Hepatocyte (in vitro differentiated cells): Measurements from ENCODE around the gene ADAMTS9. TPM values are rescaled to one million over a fixed set of nuclear protein-coding genes. Genes with fewer than 3 reads are reported as not detected.

ENCODE experiments used
- DNase-seq: peaks from one replicate; pipeline ENCODE4 v3.0.0-alpha.2; 2016; ENCODE audit warnings: low spot score
- H2AFZ ChIP-seq: fragments of 200-600 bp; sonication (generic); 2 replicates; pipeline ENCODE4 v1.6.0; 2016; ENCODE audit warnings: antibody characterized with exemption, mild to moderate bottlenecking
- H3K27ac ChIP-seq: fragments of 200-600 bp; sonication (generic); 2 replicates; pipeline ENCODE4 v1.5.1; 2016; ENCODE audit warnings: mild to moderate bottlenecking
- H3K27me3 ChIP-seq: fragments of 200-600 bp; sonication (generic); 2 replicates; pipeline ENCODE4 v1.6.1; 2016
- H3K36me3 ChIP-seq: fragments of 200-600 bp; sonication (generic); replicated peaks from 2 replicates; pipeline ENCODE4 v1.5.1; 2016; ENCODE audit warnings: low read depth; ENCODE audit not compliant: insufficient read depth
- H3K4me1 ChIP-seq: fragments of 200-600 bp; sonication (generic); 2 replicates; pipeline ENCODE4 v1.5.1; 2016; ENCODE audit warnings: mild to moderate bottlenecking, moderate library complexity; ENCODE audit not compliant: insufficient read depth
- H3K4me2 ChIP-seq: fragments of 200-600 bp; sonication (generic); 2 replicates; pipeline ENCODE4 v1.6.0; 2016
- H3K4me3 ChIP-seq: fragments of 200-600 bp; sonication (generic); 2 replicates; pipeline ENCODE4 v1.5.1; 2016; ENCODE audit warnings: mild to moderate bottlenecking
- H3K79me2 ChIP-seq: fragments of 200-600 bp; sonication (generic); 2 replicates; pipeline ENCODE4 v1.6.0; 2017; ENCODE audit warnings: mild to moderate bottlenecking
- H3K9me2 ChIP-seq: fragments of 200-600 bp; sonication (generic); replicated peaks from 2 replicates; pipeline ENCODE4 v1.6.0; 2017; ENCODE audit warnings: mild to moderate bottlenecking; ENCODE audit not compliant: insufficient read depth
- H3K9me3 ChIP-seq: fragments of 200-600 bp; sonication (generic); 2 replicates; pipeline ENCODE4 v1.5.1; 2016; ENCODE audit warnings: low read depth, mild to moderate bottlenecking
- H4K20me1 ChIP-seq: fragments of 200-600 bp; sonication (generic); 2 replicates; pipeline ENCODE4 v1.6.0; 2016; ENCODE audit warnings: mild to moderate bottlenecking; ENCODE audit not compliant: insufficient read depth, poor library complexity, severe bottlenecking
- EZH2 ChIP-seq: fragments of 200-600 bp; sonication (generic); IDR thresholded peaks from 2 replicates; pipeline ENCODE4 v1.6.1; 2016; ENCODE audit warnings: antibody characterized with exemption, mild to moderate bottlenecking, borderline replicate concordance
- EZH2phosphoT487 ChIP-seq: fragments of 200-600 bp; sonication (generic); IDR thresholded peaks from one replicate; pipeline ENCODE4 v1.6.1; 2018; ENCODE audit warnings: antibody characterized with exemption, mild to moderate bottlenecking, low read depth, moderate library complexity; ENCODE audit not compliant: unreplicated experiment, severe bottlenecking
- WGBS: methylation state at CpG from one replicate; pipeline ENCODE4 v1.1.6; 2016; ENCODE audit warnings: low lambda C conversion rate; ENCODE audit errors: missing lambda C conversion rate; 5-methylcytosine and 5-hydroxymethylcytosine counted together
- polyA plus RNA-seq: library from polyadenylated mRNA; unstranded; fragments of >200 nt; fragmentation: Nextera tagmentation; extraction: Ambion mirVana; gene quantifications from 2 replicates; pipeline ENCODE4 v1.2.1, GENCODE V29; 2016
- total RNA-seq: library from RNA; depleted of rRNA; stranded (reverse); fragments of >200 nt; gene quantifications from 2 replicates; pipeline ENCODE4 v1.2.3, GENCODE V29; 2014
- TF ChIP-seq, protein P1 (sequence below): fragments of 200-600 bp; sonication (generic); IDR thresholded peaks from 2 replicates; pipeline ENCODE4 v1.5.1; 2016; ENCODE audit warnings: antibody characterized with exemption, mild to moderate bottlenecking; ENCODE audit not compliant: poor library complexity

Gene ADAMTS9
- total and polyA plus RNA-seq, 2 experiments from 2014 or later, result 56.9 to 145 TPM

- Histone ChIP-seq H4K20me1 (no peaks in the 10 kb centered on the region), H3K4me3 (no peak overlapping the region), H2AFZ (no peak overlapping the region), H3K9me3 (no peaks in the 10 kb centered on the region), H3K27me3 (no peaks in the 10 kb centered on the region), H3K4me1 (no peaks in the 10 kb centered on the region), H3K27ac (no peak overlapping the region), H3K4me2 (no peak overlapping the region), H3K36me3 (no peaks in the 10 kb centered on the region), H3K9me2 (no peaks in the 10 kb centered on the region), H3K79me2 (no peaks in the 10 kb centered on the region)
- no peak for DNase-seq
- no peak for TF ChIP-seq EZH2
- TF ChIP-seq, protein P1, sequence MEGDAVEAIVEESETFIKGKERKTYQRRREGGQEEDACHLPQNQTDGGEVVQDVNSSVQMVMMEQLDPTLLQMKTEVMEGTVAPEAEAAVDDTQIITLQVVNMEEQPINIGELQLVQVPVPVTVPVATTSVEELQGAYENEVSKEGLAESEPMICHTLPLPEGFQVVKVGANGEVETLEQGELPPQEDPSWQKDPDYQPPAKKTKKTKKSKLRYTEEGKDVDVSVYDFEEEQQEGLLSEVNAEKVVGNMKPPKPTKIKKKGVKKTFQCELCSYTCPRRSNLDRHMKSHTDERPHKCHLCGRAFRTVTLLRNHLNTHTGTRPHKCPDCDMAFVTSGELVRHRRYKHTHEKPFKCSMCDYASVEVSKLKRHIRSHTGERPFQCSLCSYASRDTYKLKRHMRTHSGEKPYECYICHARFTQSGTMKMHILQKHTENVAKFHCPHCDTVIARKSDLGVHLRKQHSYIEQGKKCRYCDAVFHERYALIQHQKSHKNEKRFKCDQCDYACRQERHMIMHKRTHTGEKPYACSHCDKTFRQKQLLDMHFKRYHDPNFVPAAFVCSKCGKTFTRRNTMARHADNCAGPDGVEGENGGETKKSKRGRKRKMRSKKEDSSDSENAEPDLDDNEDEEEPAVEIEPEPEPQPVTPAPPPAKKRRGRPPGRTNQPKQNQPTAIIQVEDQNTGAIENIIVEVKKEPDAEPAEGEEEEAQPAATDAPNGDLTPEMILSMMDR, result no peak
- TF ChIP-seq EZH2phosphoT487, result no peak
- WGBS, result 94% methylated on average over 7 of the region's 7 CpGs
Measured at GRCh38 chr3:64578062-64578770, 109.6 kb downstream of the ADAMTS9 start.

DNA sequence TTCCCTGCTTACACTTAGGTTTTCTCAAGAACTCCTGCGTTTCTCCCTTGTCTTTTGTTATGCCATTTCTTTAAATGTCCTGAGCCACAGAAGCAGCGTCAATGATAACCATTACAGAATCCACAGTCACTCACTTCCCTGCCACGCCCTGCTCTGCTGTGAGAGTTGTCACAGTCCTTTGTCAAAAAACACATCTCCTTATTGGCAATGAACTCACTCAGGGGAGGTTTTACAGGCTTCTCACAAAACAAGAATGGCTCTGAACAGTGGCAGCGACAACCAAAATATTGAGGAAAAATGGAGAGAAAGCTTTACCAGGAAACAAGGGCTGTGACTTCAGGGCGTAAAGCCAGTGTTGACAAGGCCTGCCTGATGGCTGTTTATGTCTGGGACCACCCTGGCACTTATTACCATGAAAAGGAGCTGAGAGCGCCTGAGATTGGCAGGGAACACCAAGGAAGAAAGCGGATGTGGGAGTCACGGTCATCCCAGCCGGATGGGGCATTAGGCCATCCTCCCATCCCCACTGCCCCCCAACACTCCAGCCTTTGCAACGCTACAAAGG lies 111.5 kb downstream of the ADAMTS9 start:
- no peaks in the 10 kb centered on the region for H4K20me1 ChIP-seq
- no peaks in the 10 kb centered on the region for H3K79me2 ChIP-seq
- H3K4me2 ChIP-seq, result no peak overlapping the region
- no peaks in the 10 kb centered on the region for H3K4me1 ChIP-seq
- no peaks in the 10 kb centered on the region for H3K36me3 ChIP-seq
- no peaks in the 10 kb centered on the region for H3K9me3 ChIP-seq
- TF ChIP-seq, protein P1, result no peak
- TF ChIP-seq EZH2, result no peak
- TF ChIP-seq EZH2phosphoT487, result no peak
- WGBS, result 90% methylated on average over 10 of the region's 10 CpGs
- H2AFZ ChIP-seq, result no peak overlapping the region
- no peak overlapping the region for H3K27ac ChIP-seq
- no peak overlapping the region for H3K4me3 ChIP-seq
- DNase-seq, result no peak
- no peaks in the 10 kb centered on the region for H3K27me3 ChIP-seq
- H3K9me2 ChIP-seq, result no peaks in the 10 kb centered on the region

DNA sequence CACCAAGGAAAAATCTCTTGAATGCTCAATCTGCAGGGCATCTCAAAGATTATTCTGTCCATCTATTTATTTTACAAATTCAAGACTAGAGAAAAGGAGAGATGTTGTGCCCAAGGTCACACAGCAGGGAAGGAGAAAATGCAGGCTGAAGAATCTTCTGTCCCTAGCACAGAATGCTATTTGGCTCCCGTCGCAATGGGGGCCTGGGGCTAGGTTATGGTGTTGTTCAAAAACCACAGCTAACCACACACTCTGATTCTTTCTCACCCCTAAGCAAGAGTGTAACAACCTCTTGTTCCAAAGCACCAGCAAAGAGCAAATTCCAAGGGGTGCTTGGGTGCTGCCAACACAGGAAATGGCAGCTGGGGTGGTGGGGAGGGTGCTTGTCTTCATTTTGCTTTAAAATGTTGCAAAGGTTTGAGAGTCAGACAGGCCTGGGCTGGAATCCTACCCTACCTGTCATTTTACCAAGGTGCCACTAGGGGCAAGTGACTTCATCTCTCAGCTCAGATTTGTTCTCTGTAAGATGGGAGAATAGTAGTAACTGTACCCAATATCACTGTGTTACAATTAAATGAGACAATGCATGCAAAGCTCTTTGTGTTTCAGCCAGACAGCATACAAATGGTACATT lies 112.5 kb downstream of the ADAMTS9 start:
- no peak overlapping the region for H3K4me3 ChIP-seq
- no peaks in the 10 kb centered on the region for H3K27me3 ChIP-seq
- no peak overlapping the region for H3K27ac ChIP-seq
- no peaks in the 10 kb centered on the region for H3K4me1 ChIP-seq
- DNase-seq, result peak; percentile 17
- no peak for TF ChIP-seq EZH2phosphoT487
- TF ChIP-seq, protein P1, result peak; percentile 28
- H4K20me1 ChIP-seq, result no peaks in the 10 kb centered on the region
- H3K79me2 ChIP-seq, result no peaks in the 10 kb centered on the region
- no peak overlapping the region for H3K4me2 ChIP-seq
- no peaks in the 10 kb centered on the region for H3K9me3 ChIP-seq
- no peaks in the 10 kb centered on the region for H3K36me3 ChIP-seq
- no peaks in the 10 kb centered on the region for H3K9me2 ChIP-seq
- no peak overlapping the region for H2AFZ ChIP-seq
- WGBS, result 96% methylated on average over 2 of the region's 2 CpGs
